Tongue (tissue), 2 donors: ENCODE measurements around the gene ROMO1. TPM values are rescaled to one million over a fixed set of nuclear protein-coding genes. Genes with fewer than 3 reads are reported as not detected.
"Not testable (repeated sequence)": the region's sequence is repeated elsewhere in the genome, so short reads cannot be mapped to it uniquely, and the experiment has no call there.

Experiments
- DNase-seq: peaks from one replicate; pipeline ENCODE4 v3.0.0-alpha.2; 2015
- total RNA-seq: library from RNA; depleted of rRNA; stranded (reverse); fragments of >200 nt; gene quantifications from one replicate; pipeline ENCODE4 v1.2.3, GENCODE V29; 2014

Gene ROMO1
- total RNA-seq, 1 donor from 2014 or later, result 96.8 TPM

DNA sequence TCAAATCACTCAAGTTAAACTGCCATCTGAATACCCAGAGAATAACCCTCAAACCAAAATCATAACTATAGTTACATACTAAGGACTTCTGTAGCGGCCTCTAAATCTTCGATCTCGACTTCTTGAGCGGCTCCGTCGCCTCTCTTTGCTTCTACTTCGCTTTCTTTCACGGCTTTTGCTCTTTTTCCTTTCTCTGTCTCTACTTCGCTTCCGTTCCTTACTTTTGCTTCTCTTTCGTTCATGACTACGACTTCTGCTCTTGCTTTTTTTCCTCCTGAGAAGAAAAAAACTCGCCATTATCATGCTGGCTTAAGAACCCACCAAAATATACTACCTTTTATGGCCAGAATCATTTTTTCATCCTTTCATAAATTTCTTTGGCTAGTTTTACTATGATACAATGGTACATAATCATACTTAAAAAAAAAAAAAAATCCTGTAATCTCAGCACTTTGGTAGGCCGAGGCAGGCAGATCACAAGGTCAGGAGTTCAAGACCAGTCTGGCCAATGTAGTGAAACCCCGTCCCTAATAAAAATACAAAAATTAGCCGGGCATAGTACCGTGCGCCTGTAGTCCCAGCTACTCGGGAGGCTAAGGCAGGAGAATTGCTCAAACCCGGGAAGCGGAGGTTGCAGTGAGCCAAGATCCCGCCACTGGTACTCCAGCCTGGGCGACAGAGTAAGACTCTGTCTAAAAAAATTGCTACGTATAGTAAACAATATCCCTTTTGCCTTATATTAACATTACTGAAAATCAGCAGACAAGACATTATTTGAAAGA lies 32.8 kb downstream of the ROMO1 start:
- DNase-seq, result no peak

DNA sequence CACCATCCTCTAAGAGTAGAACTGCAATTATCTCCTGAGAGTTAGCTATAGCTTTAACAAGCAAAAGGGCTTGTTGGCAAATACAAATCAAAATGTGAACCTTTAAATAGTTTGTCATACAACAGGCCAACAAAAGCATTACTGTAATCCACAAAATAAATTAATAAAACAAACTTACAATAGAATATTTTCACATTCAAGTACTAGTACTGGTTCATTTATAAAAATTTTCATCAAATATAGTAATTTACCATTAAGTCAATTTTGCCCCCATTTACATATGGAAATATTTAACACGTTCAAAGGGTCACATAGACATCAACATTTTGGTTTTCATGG lies 33.4 kb downstream of the ROMO1 start:
- DNase-seq, result no peak

GRCh38 chr20:35734374-35734773 lies 35.2 kb downstream of the ROMO1 start:
- no peak for DNase-seq

DNA sequence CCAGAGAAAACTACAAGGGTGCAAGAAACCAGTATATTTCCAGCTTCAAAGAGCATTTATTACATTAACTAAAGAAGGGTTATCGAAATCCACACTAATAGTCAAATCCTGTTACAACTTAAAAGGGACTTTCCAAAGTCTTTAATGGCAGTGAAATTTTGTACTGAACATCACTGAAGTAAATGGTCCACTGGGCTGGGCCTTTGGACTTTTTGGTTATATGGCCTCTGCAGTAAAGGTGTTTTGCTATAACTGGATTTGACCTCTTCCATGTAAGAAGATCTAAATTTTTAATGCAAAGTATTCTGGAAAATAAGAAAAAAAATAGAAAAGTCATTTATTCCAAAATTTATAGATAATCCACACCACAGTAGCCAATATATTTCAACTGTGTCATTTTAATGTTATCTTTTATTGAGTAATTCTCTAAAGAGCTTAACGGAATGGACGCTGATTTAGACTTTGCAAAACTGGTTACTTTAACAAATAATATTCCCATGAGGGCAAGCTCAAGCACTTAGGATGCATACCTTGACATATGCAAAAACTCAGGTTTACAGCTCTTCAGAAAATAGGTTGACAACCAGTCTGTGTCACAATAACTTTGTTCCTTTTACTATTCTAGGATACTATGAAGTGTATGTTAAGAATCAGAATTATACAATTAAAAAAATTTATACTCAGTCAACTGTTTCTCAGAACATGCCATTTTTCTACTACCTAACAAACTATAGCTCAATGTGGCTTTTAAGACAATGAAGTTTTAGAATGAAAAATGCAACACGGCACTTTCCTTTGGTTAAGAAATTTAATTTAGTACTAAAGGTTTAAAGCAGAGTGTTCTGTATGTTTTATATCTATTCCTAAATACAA lies 35.8 kb downstream of the ROMO1 start:
- DNase-seq, result no peak

DNA sequence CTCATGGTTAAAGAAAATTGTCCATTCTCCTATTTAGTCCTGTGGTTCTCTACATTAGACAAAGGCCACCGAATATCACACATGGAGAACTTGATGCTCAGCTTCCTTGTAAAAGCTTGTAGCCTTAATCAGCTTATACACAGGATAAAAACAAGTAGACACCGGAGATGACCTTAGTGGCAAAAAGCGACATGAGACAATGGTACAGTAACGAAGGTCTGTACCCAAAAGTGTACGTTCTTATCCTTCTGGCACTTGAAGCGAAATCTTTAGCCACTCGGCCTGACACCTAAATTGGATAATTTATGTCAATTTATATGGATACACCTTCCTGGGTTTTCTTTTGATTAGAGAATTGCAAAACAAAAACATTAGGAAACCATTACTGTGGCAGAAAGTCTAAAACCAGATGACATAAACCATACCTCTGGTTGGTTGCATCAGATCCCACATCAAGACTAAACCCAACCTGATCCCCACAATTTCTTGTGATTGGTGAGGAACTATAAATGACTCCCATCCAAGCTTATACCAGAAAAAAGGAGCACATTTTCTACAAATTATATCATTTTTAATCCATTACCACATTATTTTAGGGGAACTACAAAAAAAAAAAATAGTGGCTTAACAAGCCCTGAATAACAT lies 36.7 kb downstream of the ROMO1 start:
- DNase-seq, result no peak

DNA sequence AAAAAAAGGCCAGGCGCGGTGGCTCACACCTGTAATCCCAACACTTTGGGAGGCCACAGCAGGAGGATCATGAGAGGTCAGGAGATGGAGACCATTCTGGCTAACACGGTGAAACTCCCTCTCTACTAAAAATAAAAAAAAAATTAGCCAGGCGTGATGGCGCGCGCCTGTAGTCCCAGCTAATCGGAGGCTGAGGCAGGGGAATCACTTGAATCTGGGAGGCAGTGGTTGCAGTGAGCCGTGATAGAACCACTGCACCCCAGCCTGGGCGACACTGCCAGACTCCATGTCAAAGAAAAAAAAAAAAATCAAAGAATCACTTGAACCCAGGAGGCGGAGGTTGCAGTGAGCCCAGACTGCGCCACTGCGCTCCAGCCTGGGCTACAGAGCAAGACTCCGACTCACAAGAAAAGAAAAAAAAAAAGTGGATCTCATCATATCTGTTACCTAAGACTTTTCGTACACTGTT lies 38.7 kb downstream of the ROMO1 start:
- DNase-seq, result no peak

GRCh38 chr20:35738410-35739179 lies 39.4 kb downstream of the ROMO1 start:
- DNase-seq, result no peak

GRCh38 chr20:35739294-35740163 lies 40.3 kb downstream of the ROMO1 start:
- DNase-seq, result no peak

DNA sequence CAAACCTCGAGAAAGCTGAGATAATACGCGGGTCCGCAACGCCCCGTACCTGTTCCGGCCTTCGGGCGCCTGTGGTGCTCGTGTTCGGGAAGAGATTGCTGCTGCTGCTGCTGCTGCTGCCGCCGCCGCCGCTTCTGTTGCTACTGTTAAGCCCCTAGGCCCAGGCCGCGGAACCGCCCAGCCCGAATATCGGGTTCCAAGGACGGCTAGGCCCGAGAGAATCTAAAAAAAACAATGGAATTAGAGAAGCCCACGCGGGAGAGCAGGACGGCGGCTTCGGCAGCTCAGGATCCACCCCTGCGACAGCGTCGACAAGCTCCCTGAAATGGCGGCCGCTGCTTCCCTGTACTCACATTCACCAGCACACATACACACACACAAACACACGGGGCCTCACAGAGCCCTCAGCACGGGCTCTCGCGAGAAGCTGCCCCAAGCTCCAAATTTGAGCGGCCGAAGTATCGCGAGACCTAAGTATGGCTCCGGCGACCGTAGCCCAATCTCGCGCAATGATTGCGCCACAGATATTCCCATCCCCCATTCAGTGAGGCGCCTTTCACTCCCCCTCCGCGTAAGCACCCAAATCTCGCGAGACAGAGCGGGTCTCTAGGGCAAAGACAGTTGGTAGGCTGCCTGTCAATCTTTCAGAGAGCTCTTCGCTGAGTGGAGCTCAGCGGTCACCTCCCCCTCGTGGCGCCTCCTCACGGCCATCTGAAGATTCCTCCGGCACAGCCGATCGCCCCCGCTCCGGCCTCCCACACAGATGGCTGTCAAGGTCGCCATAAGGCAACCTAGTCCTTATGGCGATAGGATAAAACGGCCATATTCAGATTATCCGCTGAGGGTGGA lies 42.9 kb downstream of the ROMO1 start, which contains the start of gene RBM39:
Gene RBM39, minus strand, starts transcription at position 369 of the 849 bp plus-strand sequence. CDS start 1,386 bp downstream, outside the sequence.
- peak; percentile 100 for DNase-seq

DNA sequence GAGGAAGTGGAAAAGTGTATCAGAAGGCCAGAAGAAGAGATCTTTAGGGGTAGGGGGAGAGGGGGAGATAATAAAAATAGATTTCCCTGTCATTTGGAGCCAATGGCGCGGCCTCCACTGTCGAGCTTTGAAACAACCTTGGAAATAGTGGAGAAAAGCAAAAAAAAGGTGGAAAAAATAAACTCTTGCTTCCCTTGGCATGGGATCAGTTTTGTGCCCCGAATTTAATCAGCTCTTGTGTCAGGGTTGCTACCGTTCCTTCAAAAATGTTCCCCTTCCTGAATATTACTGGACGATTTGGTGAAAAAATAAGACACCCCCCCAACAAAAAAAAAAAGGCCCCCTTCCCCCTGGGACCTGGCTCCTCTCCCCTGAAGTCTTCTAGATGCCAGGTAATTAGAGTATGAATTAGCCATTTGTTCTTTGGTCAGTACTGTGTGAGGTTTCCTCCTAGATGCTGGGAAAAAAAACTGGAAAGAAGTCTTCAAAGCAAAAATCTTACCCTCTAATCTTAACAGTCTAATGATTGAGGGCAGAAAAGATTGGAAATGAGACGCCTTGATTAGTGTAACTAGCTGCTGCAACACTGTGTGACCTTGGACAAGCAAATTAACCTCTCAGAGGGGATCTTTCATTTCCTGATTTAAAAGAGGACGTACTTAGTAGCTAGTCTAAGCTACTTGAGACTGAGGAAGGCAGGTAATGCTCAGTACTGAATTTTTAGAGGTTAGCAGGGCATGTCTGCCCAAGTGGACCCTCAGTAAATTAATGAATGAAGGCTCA lies 43.7 kb downstream of the ROMO1 start:
- DNase-seq, result peak; percentile 42

- no peak for DNase-seq
Observed at GRCh38 chr20:35743693-35744491, 44.7 kb downstream of the ROMO1 start.

GRCh38 chr20:35744492-35744841 lies 45.3 kb downstream of the ROMO1 start:
- DNase-seq, result not testable (repeated sequence)

Other genes starting within 250 kb of the ROMO1 start
- gene CEP250, start 243.8 kb upstream of the ROMO1 start, total RNA-seq, result 37.1 TPM
- gene C20orf173, start 169.8 kb upstream of the ROMO1 start, total RNA-seq, result not detected
- gene ERGIC3, start 157.3 kb upstream of the ROMO1 start, total RNA-seq, result 202 TPM
- not detected for gene SPAG4, start 83.6 kb upstream of the ROMO1 start, total RNA-seq
- 91.0 TPM for gene CPNE1, start 34.5 kb upstream of the ROMO1 start, total RNA-seq
- 52.1 TPM for gene RBM12, start 34.5 kb upstream of the ROMO1 start, total RNA-seq
- gene NFS1, start 53 bp upstream of the ROMO1 start, total RNA-seq, result 33.3 TPM
- gene RBM39, start 42.9 kb downstream of the ROMO1 start, total RNA-seq, result 426 TPM
- 46.2 TPM for gene PHF20, start 72.6 kb downstream of the ROMO1 start, total RNA-seq